Measurements from ENCODE around the gene NME7. TPM values are rescaled to one million over a fixed set of nuclear protein-coding genes. Genes with fewer than 3 reads are reported as not detected.

The NME7 gene
- total RNA-seq, 1 experiment from 2014 or later = 9.0 TPM

DNA sequence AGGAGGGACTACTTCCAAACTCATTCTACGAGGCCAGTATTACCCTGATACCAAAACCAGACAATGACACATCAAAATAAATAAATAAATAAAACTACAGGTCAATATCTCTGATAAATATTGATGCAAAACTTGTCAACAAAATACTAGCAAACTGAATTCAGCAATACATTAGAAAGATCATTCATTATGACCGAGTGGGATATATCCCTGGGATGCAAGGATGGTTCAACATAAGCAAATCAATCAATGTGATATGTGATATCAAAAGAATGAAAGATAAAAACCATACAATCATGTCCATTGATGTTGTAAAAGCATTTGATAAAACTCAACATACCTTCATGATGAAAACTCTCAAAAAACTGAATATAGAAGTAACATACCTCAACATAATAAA is 36.7 kb downstream of the NME7 start:
- H3K4me3 ChIP-seq (ENCODE audit: low read depth, low read length) = no peak overlapping the region
- no peaks in the 10 kb centered on the region for H3K36me3 ChIP-seq (ENCODE audit: control insufficient read depth, insufficient read depth, low read length)
- no TSS peak for BruUV-seq (replicated peaks)
- no peaks in the 10 kb centered on the region for H3K27me3 Mint-ChIP-seq (ENCODE audit: insufficient read depth, unreplicated experiment)
- intact Hi-C loops (cut with micrococcal nuclease; ENCODE audit: unreplicated experiment) = no loop called here
- H3K9me3 Mint-ChIP-seq (ENCODE audit: unreplicated experiment) = peaks cover 31% of the 10 kb centered on the region
- H3K4me1 Mint-ChIP-seq (ENCODE audit: low read depth, unreplicated experiment) = no peaks in the 10 kb centered on the region
- TF ChIP-seq, protein P1, sequence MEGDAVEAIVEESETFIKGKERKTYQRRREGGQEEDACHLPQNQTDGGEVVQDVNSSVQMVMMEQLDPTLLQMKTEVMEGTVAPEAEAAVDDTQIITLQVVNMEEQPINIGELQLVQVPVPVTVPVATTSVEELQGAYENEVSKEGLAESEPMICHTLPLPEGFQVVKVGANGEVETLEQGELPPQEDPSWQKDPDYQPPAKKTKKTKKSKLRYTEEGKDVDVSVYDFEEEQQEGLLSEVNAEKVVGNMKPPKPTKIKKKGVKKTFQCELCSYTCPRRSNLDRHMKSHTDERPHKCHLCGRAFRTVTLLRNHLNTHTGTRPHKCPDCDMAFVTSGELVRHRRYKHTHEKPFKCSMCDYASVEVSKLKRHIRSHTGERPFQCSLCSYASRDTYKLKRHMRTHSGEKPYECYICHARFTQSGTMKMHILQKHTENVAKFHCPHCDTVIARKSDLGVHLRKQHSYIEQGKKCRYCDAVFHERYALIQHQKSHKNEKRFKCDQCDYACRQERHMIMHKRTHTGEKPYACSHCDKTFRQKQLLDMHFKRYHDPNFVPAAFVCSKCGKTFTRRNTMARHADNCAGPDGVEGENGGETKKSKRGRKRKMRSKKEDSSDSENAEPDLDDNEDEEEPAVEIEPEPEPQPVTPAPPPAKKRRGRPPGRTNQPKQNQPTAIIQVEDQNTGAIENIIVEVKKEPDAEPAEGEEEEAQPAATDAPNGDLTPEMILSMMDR (IDR thresholded peaks at IDR 0.05; ENCODE audit: insufficient read depth in 1 of 2, low read depth in 1 of 2, low read length in 1 of 2, severe bottlenecking in 1 of 2, unreplicated experiment in 1 of 2) = no peak
- no peaks in the 10 kb centered on the region; the same call in 1 of the 2 replicates for H3K9me3 ChIP-seq
- CTCF ChIA-PET = no interaction called here
- H3K36me3 Mint-ChIP-seq (ENCODE audit: insufficient read depth, unreplicated experiment) = no peaks in the 10 kb centered on the region
- peaks cover 10% of the 10 kb centered on the region; the same call in 1 of the 2 replicates for H3K4me1 ChIP-seq
- H3K27me3 ChIP-seq (replicated peaks; ENCODE audit: control insufficient read depth, insufficient read depth, low read length) = no peaks in the 10 kb centered on the region
- POLR2A ChIA-PET = no interaction called here
- no peak for DNase-seq
- H3K27ac Mint-ChIP-seq (ENCODE audit: unreplicated experiment) = no peak overlapping the region
- no peak overlapping the region for H3K4me3 Mint-ChIP-seq (ENCODE audit: unreplicated experiment)

- DNase-seq = no peak
- intact Hi-C loops (cut with micrococcal nuclease; ENCODE audit: unreplicated experiment) = no loop called here
- Mint-ChIP-seq H3K4me3 (ENCODE audit: unreplicated experiment) (no peak overlapping the region), H3K27me3 (ENCODE audit: insufficient read depth, unreplicated experiment) (no peaks in the 10 kb centered on the region), H3K9me3 (ENCODE audit: unreplicated experiment) (peaks cover 22% of the 10 kb centered on the region), H3K27ac (ENCODE audit: unreplicated experiment) (no peak overlapping the region), H3K4me1 (ENCODE audit: low read depth, unreplicated experiment) (no peaks in the 10 kb centered on the region), H3K36me3 (ENCODE audit: insufficient read depth, unreplicated experiment) (no peaks in the 10 kb centered on the region)
- no peaks in the 10 kb centered on the region for H3K36me3 ChIP-seq (ENCODE audit: control insufficient read depth, insufficient read depth, low read length)
- POLR2A ChIA-PET = no interaction called here
- no peaks in the 10 kb centered on the region; the same call in 1 of the 2 replicates for H3K9me3 ChIP-seq
- H3K4me3 ChIP-seq (ENCODE audit: low read depth, low read length) = no peak overlapping the region
- no TSS peak for BruUV-seq (replicated peaks)
- CTCF ChIA-PET = no interaction called here
- H3K4me1 ChIP-seq = peaks cover 10% of the 10 kb centered on the region; the same call in 1 of the 2 replicates
- H3K27me3 ChIP-seq (replicated peaks; ENCODE audit: control insufficient read depth, insufficient read depth, low read length) = no peaks in the 10 kb centered on the region
- TF ChIP-seq, protein P1 (IDR thresholded peaks at IDR 0.05; ENCODE audit: insufficient read depth in 1 of 2, low read depth in 1 of 2, low read length in 1 of 2, severe bottlenecking in 1 of 2, unreplicated experiment in 1 of 2) = no peak
Observed at GRCh38 chr1:169329383-169329782, 38.2 kb downstream of the NME7 start.

- Histone ChIP-seq H3K27me3 (replicated peaks; ENCODE audit: control insufficient read depth, insufficient read depth, low read length) (no peaks in the 10 kb centered on the region), H3K4me3 (ENCODE audit: low read depth, low read length) (no peak overlapping the region), H3K4me1 (0 out of 2 replicates have a peak, but pooled peaks cover under 1% of the 10 kb centered on the region), H3K9me3 (no peaks in the 10 kb centered on the region; the same call in 1 of the 2 replicates), H3K36me3 (ENCODE audit: control insufficient read depth, insufficient read depth, low read length) (no peaks in the 10 kb centered on the region)
- no TSS peak for BruUV-seq (replicated peaks)
- DNase-seq = no peak
- CTCF ChIA-PET = no interaction called here
- Mint-ChIP-seq H3K36me3 (ENCODE audit: insufficient read depth, unreplicated experiment) (no peaks in the 10 kb centered on the region), H3K27me3 (ENCODE audit: insufficient read depth, unreplicated experiment) (no peaks in the 10 kb centered on the region), H3K4me1 (ENCODE audit: low read depth, unreplicated experiment) (no peaks in the 10 kb centered on the region), H3K9me3 (ENCODE audit: unreplicated experiment) (peaks cover 22% of the 10 kb centered on the region), H3K27ac (ENCODE audit: unreplicated experiment) (no peak overlapping the region), H3K4me3 (ENCODE audit: unreplicated experiment) (no peak overlapping the region)
- intact Hi-C loops (cut with micrococcal nuclease; ENCODE audit: unreplicated experiment) = no loop called here
- TF ChIP-seq, protein P1 (IDR thresholded peaks at IDR 0.05; ENCODE audit: insufficient read depth in 1 of 2, low read depth in 1 of 2, low read length in 1 of 2, severe bottlenecking in 1 of 2, unreplicated experiment in 1 of 2) = no peak
- POLR2A ChIA-PET = no interaction called here
Observed at GRCh38 chr1:169327875-169328274, 39.7 kb downstream of the NME7 start.
